Smooth muscle cell (in vitro differentiated cells): ENCODE results near the gene C16orf96. TPM values are rescaled to one million over a fixed set of nuclear protein-coding genes. Genes with fewer than 3 reads are reported as not detected.

Experiments used
- DNase-seq: peaks from one replicate; lab custom pipeline; 2025; ENCODE audit not compliant: unreplicated experiment; lab: John Stamatoyannopoulos, UW
- H2AFZ ChIP-seq: fragments of 200-600 bp; sonication (generic); 2 replicates; pipeline ENCODE4 v1.6.0; 2016; ENCODE audit warnings: antibody characterized with exemption, low read depth, mild to moderate bottlenecking
- H3F3A ChIP-seq: fragments of 200-600 bp; sonication (generic); 2 replicates; pipeline ENCODE4 v1.6.0; 2017; ENCODE audit warnings: antibody characterized with exemption, low read depth
- H3K27ac ChIP-seq: fragments of 200-600 bp; sonication (generic); 2 replicates; pipeline ENCODE4 v1.5.1; 2016; ENCODE audit warnings: low read depth, mild to moderate bottlenecking
- H3K27me3 ChIP-seq: fragments of 200-600 bp; sonication (generic); 2 replicates; pipeline ENCODE4 v1.6.1; 2016; ENCODE audit warnings: low read depth, mild to moderate bottlenecking
- H3K36me3 ChIP-seq: fragments of 200-600 bp; sonication (generic); 2 replicates; pipeline ENCODE4 v1.5.1; 2016; ENCODE audit warnings: low read depth
- H3K4me1 ChIP-seq: fragments of 200-600 bp; sonication (generic); 2 replicates; pipeline ENCODE4 v1.5.1; 2016; ENCODE audit warnings: low read depth
- H3K4me2 ChIP-seq: fragments of 200-600 bp; sonication (generic); 2 replicates; pipeline ENCODE4 v1.6.0; 2016; ENCODE audit warnings: mild to moderate bottlenecking
- H3K4me3 ChIP-seq: fragments of 200-600 bp; sonication (generic); 2 replicates; pipeline ENCODE4 v1.5.1; 2016; ENCODE audit warnings: mild to moderate bottlenecking
- H3K79me2 ChIP-seq: fragments of 200-600 bp; sonication (generic); 2 replicates; pipeline ENCODE4 v1.6.0; 2016; ENCODE audit warnings: low read depth, mild to moderate bottlenecking
- H3K9ac ChIP-seq: fragments of 200-600 bp; sonication (generic); 2 replicates; pipeline ENCODE4 v1.6.0; 2016; ENCODE audit warnings: low read depth
- H3K9me3 ChIP-seq: fragments of 200-600 bp; sonication (generic); replicated peaks from 2 replicates; pipeline ENCODE4 v1.5.1; 2016; ENCODE audit warnings: low read depth
- H4K20me1 ChIP-seq: fragments of 200-600 bp; sonication (generic); 2 replicates; pipeline ENCODE4 v1.6.0; 2016; ENCODE audit warnings: low read depth
- CTCF ChIP-seq: fragments of 200-600 bp; sonication (generic); IDR thresholded peaks from 2 replicates; pipeline ENCODE4 v1.5.1; 2017; ENCODE audit warnings: borderline replicate concordance, mild to moderate bottlenecking, antibody characterized with exemption; ENCODE audit not compliant: insufficient read depth, poor library complexity, severe bottlenecking
- WGBS: methylation state at CpG from one replicate; pipeline ENCODE4 v1.1.7; 2016; ENCODE audit warnings: low lambda C conversion rate; 5-methylcytosine and 5-hydroxymethylcytosine counted together
- polyA plus RNA-seq: library from polyadenylated mRNA; unstranded; fragments of >200 nt; fragmentation: Nextera tagmentation; extraction: Ambion mirVana; gene quantifications from 2 replicates; pipeline ENCODE4 v1.2.1, GENCODE V29; 2016
- total RNA-seq: library from RNA; depleted of rRNA; stranded (reverse); fragments of >200 nt; gene quantifications from 2 replicates; pipeline ENCODE4 v1.2.3, GENCODE V29; 2014

The C16orf96 gene
- total and polyA plus RNA-seq, 2 experiments from 2014 or later: 0.09 TPM; not detected in 1

DNA sequence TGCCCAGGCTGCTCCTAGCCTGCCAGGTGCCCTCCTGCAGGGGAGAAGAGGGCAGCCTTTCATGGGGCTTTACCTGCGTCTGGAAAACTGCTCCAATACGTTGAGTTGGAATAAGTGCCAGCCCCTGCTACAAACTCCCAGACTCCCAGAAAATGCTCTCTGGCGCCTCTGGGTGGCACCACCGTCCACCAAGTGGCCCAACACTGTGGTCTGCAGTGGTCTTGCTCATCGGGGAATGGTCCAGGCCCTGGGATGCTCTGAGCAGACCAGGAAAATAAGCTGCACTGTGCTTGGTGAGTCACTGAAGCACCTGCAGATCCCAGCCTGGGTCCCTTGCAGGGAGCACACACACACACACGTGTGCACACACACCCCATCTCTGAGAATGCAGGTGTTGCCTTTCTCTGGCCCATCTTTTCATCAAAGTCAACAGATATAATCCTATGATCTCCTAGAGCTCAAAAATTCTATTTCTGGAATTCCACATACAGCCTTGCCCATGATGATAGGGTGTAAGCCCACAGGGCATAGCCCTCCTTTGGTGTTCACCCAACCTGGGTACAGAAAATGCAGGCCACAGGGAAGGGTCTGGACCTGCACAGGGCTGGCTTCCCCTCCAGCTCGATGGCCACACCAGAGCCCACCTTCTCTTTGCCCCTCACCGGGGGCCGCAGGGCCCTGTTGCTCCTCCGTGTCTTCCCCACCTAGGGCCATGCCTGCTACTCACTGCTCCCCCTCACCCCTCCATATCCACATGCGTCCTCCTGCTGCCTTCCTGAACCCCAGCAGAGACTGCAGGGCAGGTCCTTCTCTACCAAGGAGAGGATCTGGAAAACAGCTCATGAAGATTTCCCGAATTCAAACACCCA, 38.1 kb upstream of the C16orf96 start:
- Histone ChIP-seq H3K36me3 (no peaks in the 10 kb centered on the region), H3K27me3 (no peaks in the 10 kb centered on the region), H3K4me3 (no peak overlapping the region), H3K9me3 (no peaks in the 10 kb centered on the region), H4K20me1 (peaks cover 82% of the 10 kb centered on the region), H3F3A (no peaks in the 10 kb centered on the region), H3K79me2 (peaks cover 7% of the 10 kb centered on the region), H3K27ac (no peak overlapping the region), H3K9ac (no peak overlapping the region), H3K4me1 (peaks cover 10% of the 10 kb centered on the region), H2AFZ (no peak overlapping the region), H3K4me2 (no peak overlapping the region)
- peak; percentile 64 for TF ChIP-seq CTCF
- 57% methylated on average over 12 of the region's 12 CpGs for WGBS
- no peak for DNase-seq

GRCh38 chr16:4519274-4520058, 36.7 kb upstream of the C16orf96 start:
- DNase-seq: no peak
- Histone ChIP-seq H2AFZ (no peak overlapping the region), H3K4me2 (no peak overlapping the region), H3K4me1 (peaks cover 13% of the 10 kb centered on the region), H3K79me2 (peaks cover 7% of the 10 kb centered on the region), H3K4me3 (no peak overlapping the region), H4K20me1 (peaks cover 85% of the 10 kb centered on the region), H3K27ac (no peak overlapping the region), H3K36me3 (no peaks in the 10 kb centered on the region), H3F3A (no peaks in the 10 kb centered on the region), H3K9ac (no peak overlapping the region), H3K9me3 (no peaks in the 10 kb centered on the region), H3K27me3 (no peaks in the 10 kb centered on the region)
- WGBS: 90% methylated on average over 15 of the region's 15 CpGs
- TF ChIP-seq CTCF: no peak

GRCh38 chr16:4520913-4521312, 35.2 kb upstream of the C16orf96 start:
- H3K9me3 ChIP-seq: no peaks in the 10 kb centered on the region
- H3K4me3 ChIP-seq: no peak overlapping the region
- H3K9ac ChIP-seq: no peak overlapping the region
- no peaks in the 10 kb centered on the region for H3K27me3 ChIP-seq
- 74% methylated on average over 7 of the region's 7 CpGs for WGBS
- no peak for TF ChIP-seq CTCF
- no peaks in the 10 kb centered on the region for H3K36me3 ChIP-seq
- no peaks in the 10 kb centered on the region for H3F3A ChIP-seq
- H4K20me1 ChIP-seq: peaks cover 85% of the 10 kb centered on the region
- no peak overlapping the region for H3K27ac ChIP-seq
- no peak overlapping the region for H3K4me2 ChIP-seq
- DNase-seq: no peak
- H2AFZ ChIP-seq: no peak overlapping the region
- peaks cover 13% of the 10 kb centered on the region for H3K4me1 ChIP-seq
- H3K79me2 ChIP-seq: peaks cover 8% of the 10 kb centered on the region
